HL-60 (cell line): ENCODE measurements around the gene RNF133.

Experiments used
- DNase-seq, 2 experiments: peaks; one replicate each; pipeline ENCODE4 v3.0.0-alpha.2; 2010 to 2020; ENCODE audit warnings: low read depth in 1 of 2, low spot score in 1 of 2
- H3K27ac ChIP-seq: fragments of 250-450 bp; sonication (Bioruptor Pico); replicated peaks from 2 replicates; pipeline ENCODE4 v1.5.1; 2020; ENCODE audit warnings: mild to moderate bottlenecking, moderate library complexity
- H3K27me3 ChIP-seq: fragments of 250-450 bp; sonication (Bioruptor Pico); 2 replicates; pipeline ENCODE4 v1.5.1; 2021; ENCODE audit warnings: mild to moderate bottlenecking, moderate library complexity; ENCODE audit not compliant: insufficient read depth, poor library complexity, severe bottlenecking
- H3K4me3 ChIP-seq: replicated peaks from 2 replicates; pipeline ENCODE4 v1.5.1; 2011; ENCODE audit warnings: mild to moderate bottlenecking, control low read depth, low read length; ENCODE audit not compliant: insufficient read depth
- GABPA ChIP-seq: IDR thresholded peaks from 2 replicates; pipeline ENCODE4 v1.6.1; 2012; ENCODE audit warnings: low read depth
- POLR2AphosphoS5 ChIP-seq: IDR thresholded peaks from 2 replicates; pipeline ENCODE4 v1.6.1; 2012; ENCODE audit warnings: low read depth
- SPI1 ChIP-seq: IDR thresholded peaks from 2 replicates; pipeline ENCODE4 v1.6.1; 2012; ENCODE audit warnings: low read depth, mild to moderate bottlenecking, borderline replicate concordance
- TF ChIP-seq, protein P1 (sequence below): IDR thresholded peaks from one replicate; pipeline ENCODE4 v1.5.1; 2011; ENCODE audit warnings: low read length, control low read depth, inconsistent platforms; ENCODE audit not compliant: insufficient read depth
- TF ChIP-seq, protein P2 (sequence below): IDR thresholded peaks from 2 replicates; pipeline ENCODE4 v1.6.1; 2012; ENCODE audit warnings: low read depth; ENCODE audit not compliant: insufficient replicate concordance

RNF133 gene

DNA sequence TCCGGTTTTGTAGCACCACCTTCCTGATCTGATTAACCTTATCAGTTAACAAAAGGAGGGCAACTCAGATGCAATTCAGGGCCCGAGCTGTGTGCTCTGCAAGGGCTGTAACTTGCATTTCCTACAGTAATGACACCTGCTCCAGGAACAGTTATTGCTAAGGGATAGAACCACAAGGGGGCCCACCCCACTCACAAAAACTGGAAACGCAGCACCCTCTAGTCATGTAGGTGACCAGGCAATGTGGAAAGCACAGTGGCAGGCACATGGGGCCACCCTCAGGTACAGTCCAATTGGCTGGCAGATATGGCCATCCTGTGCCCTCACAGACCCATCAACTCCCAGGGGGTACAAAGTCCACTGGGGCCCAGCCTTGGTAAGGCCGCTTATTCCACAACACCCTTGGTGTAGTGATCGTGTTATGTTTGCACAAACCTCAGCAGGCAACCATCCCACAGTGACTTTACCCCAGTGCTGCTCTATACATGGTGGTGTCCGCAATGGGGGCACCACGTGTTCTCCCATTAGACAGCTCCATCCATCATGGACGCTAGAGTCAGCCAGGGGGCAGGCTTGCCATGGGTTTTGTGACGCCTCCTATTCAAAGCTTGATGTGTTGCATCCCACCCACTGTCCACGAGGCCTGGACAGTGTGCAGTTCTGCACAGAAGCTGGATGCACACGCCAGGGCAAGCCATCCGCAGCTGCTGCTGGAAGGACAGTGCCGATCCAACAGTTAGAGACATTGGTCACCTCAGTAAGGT, 9.4 kb downstream of the RNF133 start:
- Histone ChIP-seq H3K27me3 (no peaks in the 10 kb centered on the region), H3K4me3 (no peak overlapping the region), H3K27ac (no peak overlapping the region)
- DNase-seq: no peak
- TF ChIP-seq, protein P1, sequence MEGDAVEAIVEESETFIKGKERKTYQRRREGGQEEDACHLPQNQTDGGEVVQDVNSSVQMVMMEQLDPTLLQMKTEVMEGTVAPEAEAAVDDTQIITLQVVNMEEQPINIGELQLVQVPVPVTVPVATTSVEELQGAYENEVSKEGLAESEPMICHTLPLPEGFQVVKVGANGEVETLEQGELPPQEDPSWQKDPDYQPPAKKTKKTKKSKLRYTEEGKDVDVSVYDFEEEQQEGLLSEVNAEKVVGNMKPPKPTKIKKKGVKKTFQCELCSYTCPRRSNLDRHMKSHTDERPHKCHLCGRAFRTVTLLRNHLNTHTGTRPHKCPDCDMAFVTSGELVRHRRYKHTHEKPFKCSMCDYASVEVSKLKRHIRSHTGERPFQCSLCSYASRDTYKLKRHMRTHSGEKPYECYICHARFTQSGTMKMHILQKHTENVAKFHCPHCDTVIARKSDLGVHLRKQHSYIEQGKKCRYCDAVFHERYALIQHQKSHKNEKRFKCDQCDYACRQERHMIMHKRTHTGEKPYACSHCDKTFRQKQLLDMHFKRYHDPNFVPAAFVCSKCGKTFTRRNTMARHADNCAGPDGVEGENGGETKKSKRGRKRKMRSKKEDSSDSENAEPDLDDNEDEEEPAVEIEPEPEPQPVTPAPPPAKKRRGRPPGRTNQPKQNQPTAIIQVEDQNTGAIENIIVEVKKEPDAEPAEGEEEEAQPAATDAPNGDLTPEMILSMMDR: no peak
- TF ChIP-seq SPI1 (no peak), GABPA (no peak), POLR2AphosphoS5 (no peak)
- TF ChIP-seq, protein P2, sequence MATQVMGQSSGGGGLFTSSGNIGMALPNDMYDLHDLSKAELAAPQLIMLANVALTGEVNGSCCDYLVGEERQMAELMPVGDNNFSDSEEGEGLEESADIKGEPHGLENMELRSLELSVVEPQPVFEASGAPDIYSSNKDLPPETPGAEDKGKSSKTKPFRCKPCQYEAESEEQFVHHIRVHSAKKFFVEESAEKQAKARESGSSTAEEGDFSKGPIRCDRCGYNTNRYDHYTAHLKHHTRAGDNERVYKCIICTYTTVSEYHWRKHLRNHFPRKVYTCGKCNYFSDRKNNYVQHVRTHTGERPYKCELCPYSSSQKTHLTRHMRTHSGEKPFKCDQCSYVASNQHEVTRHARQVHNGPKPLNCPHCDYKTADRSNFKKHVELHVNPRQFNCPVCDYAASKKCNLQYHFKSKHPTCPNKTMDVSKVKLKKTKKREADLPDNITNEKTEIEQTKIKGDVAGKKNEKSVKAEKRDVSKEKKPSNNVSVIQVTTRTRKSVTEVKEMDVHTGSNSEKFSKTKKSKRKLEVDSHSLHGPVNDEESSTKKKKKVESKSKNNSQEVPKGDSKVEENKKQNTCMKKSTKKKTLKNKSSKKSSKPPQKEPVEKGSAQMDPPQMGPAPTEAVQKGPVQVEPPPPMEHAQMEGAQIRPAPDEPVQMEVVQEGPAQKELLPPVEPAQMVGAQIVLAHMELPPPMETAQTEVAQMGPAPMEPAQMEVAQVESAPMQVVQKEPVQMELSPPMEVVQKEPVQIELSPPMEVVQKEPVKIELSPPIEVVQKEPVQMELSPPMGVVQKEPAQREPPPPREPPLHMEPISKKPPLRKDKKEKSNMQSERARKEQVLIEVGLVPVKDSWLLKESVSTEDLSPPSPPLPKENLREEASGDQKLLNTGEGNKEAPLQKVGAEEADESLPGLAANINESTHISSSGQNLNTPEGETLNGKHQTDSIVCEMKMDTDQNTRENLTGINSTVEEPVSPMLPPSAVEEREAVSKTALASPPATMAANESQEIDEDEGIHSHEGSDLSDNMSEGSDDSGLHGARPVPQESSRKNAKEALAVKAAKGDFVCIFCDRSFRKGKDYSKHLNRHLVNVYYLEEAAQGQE: no peak

DNA sequence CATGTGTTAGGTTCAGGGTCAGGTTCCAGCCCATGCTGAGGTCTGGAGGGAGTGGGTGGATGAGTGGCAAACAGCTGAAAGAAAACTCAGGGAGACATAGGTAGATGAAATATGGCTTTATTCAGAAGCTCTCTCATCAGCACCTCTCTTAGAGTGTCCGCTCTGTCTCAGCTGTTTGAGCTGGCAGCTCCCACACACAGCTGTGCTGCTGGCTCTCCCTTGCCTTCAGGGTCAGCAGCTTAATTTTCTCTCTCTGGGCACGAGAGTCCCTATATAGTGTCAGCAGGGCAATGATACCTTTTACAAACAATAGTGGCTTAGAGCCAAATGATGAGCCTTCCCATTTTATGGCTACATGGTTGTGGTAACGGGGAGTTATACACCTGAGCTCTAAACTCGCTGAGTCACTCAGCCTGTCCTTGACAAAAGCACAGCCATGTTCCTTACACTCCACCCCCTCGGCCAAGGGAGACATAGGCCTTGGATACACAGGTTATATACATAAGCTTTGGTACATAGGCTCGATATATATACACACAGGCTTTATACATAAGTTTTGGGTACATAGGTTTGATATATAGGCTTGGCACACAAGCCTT, 10.4 kb downstream of the RNF133 start:
- Histone ChIP-seq H3K4me3 (no peak overlapping the region), H3K27me3 (no peaks in the 10 kb centered on the region), H3K27ac (no peak overlapping the region)
- DNase-seq: no peak
- TF ChIP-seq POLR2AphosphoS5: no peak
- TF ChIP-seq, protein P1: no peak
- no peak for TF ChIP-seq GABPA
- no peak for TF ChIP-seq SPI1
- TF ChIP-seq, protein P2: no peak

DNA sequence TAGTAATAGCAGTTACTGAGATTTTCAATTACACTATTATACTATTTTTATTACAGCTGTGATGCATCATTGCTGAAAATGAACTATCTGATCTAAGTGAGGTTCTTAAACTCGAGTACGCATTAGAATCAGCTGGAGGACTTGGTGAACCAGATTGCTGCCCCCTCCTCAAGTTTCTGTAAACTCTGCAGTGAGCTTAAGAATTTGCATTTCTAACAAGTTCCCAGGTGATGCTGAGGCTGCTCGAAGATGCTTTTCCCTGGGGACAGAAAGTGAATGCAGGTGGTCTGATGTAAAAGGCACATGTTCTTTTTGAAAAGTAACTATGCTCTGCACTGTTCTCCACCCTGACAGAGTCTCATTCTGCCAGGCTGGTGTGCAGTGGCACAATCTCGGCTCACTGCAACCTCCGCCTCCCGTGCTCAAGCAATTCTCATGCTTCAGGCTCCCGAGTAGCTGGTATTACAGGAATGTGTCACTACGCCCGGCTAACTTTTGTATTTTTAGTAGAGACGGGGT, 12.5 kb downstream of the RNF133 start:
- H3K27me3 ChIP-seq: no peaks in the 10 kb centered on the region
- DNase-seq: no peak
- H3K4me3 ChIP-seq: no peak overlapping the region
- no peak overlapping the region for H3K27ac ChIP-seq
- TF ChIP-seq, protein P1: no peak
- no peak for TF ChIP-seq GABPA
- TF ChIP-seq POLR2AphosphoS5: no peak
- TF ChIP-seq, protein P2: no peak
